Midbrain (tissue), 1 donor: ENCODE results near the gene CDH4.

ENCODE experiments used
- DNase-seq: peaks from one replicate; lab custom pipeline; 2025; lab: John Stamatoyannopoulos, UW

CDH4 gene

GRCh38 chr20:61916318-61916891 lies 664.3 kb downstream of the CDH4 start:
- DNase-seq, result no peak

DNA sequence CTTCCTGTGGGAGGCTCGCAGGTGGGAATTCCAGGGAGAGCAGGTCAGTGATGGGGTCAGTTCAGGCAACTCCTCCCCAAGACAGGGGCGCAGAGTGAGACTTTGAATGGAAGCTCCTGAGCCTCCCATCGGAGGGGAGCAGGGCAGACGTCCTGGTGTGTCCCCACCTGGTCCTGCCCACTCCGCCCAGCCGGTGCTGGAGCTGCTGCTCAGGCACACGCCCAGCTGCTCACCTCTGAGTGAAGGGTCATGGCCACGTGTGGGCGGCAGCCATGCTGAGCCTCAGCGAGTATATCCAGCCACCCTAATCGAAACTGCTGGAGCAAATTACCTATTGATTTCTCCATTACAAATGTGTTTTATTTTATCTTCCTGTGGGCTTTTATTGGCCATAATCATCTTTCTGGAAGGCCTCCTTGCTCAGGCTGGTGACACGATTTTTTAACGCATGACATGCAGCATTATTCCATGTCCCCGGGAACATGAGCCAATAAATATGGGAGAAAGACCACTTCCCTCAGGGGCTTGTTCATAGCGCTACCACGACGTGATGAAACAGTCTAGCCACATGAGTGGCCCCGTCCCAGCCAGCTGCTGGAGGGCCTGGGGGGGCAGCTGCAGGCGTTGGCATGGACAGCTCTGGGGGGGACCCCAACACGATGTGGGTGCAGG lies 665.5 kb downstream of the CDH4 start:
- DNase-seq, result no peak

GRCh38 chr20:61918548-61918947 lies 666.5 kb downstream of the CDH4 start:
- DNase-seq, result no peak

DNA sequence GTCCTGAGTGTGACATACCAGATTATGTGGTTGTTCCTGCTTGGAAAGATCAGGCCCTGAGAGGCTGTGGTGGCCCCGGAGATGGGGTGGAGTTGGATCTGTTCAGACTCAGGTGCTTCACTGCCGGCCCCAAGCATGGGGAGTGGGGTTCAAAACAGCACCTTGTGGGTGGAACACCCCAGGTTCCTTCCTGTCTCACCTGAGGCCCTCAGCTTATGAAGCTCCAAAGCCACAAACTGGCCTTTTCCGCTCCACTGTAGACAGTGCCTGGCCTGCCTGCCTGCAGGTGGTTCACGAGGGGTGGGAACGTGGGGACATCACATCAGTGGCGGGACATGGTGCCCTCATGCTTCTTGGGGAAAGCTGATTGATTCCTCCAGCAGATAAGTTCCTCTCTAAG lies 667.2 kb downstream of the CDH4 start:
- DNase-seq, result no peak

DNA sequence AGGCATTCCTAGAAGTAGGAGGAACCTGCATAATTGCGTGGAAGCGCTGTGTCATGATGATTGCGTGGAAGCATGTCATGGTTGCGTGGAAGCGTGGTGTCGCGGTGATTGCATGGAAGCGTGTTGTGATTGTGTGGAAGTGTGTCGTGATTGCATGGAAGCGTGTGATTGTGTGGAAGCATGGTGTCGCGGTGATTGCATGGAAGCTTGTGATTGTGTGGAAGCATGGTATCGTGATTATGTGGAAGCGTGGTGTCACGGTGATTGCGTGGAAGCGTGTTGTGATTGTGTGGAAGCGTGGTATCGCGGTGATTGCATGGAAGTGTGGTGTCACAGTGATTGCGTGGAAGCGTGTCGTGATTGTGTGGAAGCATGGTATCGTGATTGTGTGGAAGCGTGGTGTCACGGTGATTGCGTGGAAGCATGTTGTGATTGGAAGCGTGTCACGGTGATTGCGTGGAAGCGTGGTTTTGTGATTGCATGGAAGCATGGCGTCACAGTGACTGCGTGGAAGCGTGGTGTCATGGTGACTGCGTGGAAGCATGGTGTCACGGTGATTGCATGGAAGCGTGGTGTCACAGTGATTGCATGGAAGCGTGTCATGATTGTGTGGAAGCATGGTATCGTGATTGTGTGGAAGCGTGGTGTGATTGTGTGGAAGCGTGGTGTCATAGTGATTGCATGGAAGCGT lies 667.8 kb downstream of the CDH4 start:
- DNase-seq, result no peak

GRCh38 chr20:61922411-61922810 lies 670.4 kb downstream of the CDH4 start:
- no peak for DNase-seq

- no peak for DNase-seq
These were observed 670.9 kb downstream of the CDH4 start for GRCh38 chr20:61922936-61923335.

GRCh38 chr20:61923371-61924166 lies 671.5 kb downstream of the CDH4 start:
- no peak for DNase-seq

DNA sequence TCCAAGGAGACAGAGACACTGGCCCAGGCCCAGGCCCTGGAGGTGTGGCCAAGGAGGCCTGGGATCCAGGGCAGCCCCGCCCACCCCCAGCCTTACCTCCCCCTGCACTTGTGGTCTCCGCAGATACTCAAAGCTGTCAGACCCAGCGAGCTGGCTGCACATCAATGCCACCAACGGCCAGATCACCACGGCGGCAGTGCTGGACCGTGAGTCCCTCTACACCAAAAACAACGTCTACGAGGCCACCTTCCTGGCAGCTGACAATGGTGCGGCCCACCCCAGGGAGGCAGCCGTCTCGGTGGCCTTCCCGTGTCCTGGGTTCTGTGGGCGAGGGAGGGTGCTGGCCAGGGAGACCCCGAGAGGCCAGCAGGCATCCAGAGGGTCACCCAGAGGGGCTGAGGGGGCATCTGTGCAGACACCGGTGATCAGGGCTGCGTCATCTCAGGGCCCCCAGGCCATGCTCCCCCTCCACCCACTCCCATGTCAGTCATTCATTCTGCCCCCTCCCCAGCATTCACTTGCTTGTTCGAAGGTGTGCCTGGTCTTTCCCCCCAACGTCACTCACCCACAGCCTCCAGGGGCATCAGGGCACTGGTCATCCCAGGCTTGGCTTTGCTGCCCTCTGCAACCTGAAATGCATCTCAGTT lies 672.3 kb downstream of the CDH4 start:
- no peak for DNase-seq

DNA sequence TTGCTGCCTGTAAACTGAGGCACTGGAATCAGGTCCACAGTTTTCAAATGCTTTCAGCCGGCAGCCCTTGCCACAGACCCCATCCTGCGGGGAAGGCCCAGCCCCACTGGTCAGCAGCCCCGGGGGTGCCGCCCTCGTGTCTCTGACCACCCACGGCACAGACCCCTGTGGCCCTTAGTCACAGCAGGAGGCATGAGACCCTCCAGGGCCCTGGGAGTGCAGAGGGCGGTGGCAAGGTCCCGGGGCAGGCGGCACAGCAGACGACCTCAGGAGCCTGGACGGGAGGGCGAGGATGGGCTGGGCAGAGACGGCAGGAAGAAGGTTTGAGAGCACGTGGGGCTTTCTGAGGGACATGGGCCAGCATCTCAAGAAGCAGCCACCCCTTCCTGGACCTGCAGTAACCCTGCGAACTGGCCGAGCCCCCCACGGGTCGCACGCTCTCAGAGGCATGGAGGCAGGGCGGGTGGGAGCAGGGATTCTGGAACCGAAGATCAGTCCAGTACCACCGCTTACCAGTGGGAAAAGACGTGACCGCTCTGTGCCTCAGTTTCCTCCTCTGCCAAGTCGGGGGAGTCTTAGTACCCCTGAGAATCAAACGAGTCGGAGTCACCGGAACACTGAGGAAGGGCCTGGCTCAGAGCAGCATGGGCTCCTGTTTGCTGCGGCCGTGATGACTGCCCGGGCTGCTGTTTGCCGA lies 672.9 kb downstream of the CDH4 start:
- no peak for DNase-seq

- DNase-seq, result no peak
These were observed 673.6 kb downstream of the CDH4 start for GRCh38 chr20:61925555-61926252.

- no peak for DNase-seq
These were observed 674.2 kb downstream of the CDH4 start for GRCh38 chr20:61926253-61926613.

DNA sequence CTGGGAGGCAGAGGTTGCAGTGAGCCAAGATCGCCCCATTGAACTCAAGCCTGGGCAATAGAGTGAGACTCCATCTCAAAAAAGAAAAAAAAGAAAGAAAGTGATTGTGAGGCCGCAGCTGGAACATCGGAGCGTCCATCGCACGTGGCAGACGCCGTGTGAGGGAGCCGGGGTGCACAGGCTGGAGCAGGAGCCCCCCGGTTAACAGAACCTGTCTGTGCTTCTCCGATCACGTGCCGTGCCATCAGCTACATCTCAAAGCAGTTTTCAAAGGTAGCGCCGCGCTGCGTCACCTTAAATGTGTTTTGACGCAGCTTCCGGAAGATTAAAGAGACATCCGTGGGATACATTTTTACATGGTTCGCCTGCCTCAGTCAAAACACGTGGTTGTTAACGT lies 674.7 kb downstream of the CDH4 start:
- DNase-seq, result no peak

DNA sequence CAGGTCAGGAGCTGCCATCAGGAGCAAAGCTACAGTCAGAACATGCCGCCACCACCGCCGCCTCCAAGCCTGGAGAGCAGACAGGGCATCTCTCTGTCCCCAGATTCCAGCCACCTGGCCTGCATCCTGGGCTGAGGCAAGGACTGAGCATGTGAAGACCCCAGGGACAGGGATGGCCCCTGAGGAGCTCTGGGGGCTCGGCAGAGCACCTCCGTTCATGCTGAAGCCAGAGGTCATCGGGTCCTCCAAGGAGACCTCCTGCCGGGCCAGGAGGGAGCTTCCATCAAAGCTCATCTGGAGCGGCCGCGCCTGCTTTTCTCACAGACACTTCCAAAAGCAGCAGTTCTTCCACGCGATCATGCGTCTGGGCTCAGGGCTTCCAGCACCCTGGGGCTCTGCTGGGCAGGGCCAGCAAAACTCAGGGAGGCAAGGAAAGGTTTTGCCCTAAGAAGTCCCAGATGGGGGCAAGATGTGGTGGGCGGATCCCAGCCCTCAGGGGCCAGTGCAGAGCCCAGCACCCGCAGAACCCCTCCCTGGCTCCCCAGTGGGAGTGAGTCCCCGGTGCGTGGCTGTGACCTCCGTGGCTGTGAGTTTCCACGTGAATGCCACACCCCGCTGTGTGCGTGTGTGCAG lies 675.2 kb downstream of the CDH4 start:
- DNase-seq, result no peak

GRCh38 chr20:61927826-61928541 lies 675.9 kb downstream of the CDH4 start:
- no peak for DNase-seq

GRCh38 chr20:61929561-61929960 lies 677.5 kb downstream of the CDH4 start:
- no peak for DNase-seq

DNA sequence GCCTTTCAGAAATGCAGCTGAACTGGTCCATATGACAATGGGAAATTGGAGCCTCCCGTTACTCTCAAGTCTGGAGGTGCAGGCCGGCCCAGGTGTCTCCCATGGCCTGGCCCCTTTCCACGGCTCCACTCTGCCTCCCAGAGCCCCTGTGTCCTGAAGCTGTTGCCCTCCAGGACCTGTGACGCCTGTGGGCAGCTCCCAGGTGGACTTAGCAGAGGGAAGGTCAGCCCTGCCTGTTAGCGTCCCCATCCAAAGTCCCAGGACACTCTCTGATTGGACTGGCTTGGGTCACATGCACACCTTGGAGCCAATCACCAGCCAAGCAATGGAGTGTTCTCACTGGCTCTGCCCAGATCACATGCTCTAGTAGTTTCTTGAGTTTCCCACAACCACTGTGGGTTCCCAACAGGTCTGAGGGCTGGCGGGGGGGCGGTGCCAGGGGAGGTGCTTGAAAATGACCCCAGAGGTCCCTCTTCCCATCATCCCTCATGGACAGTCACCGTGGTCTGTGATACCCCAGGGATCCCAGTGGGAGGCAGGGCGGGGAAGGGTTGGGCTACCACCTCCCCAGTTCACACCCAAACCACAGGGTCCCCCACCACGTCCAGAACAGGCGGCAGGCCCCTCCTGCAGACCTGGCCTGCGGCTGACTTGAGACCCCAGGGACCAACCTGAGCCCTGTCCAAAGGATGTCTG lies 678.1 kb downstream of the CDH4 start:
- no peak for DNase-seq

- DNase-seq, result no peak
These were observed 678.9 kb downstream of the CDH4 start for GRCh38 chr20:61930776-61931475.
